CD4-positive, alpha-beta memory T cell (primary cell): ENCODE measurements around the gene RAC3. TPM values are rescaled to one million over a fixed set of nuclear protein-coding genes. Genes with fewer than 3 reads are reported as not detected.

Experiments used
- CTCF ChIA-PET: fragments of 350-600 bp; sonication (Branson Sonifier 250); formaldehyde crosslinking; loops from one replicate; lab custom pipeline; 2021; ENCODE audit warnings: inconsistent platforms; ENCODE audit not compliant: partially characterized antibody; lab: Charles Lee
- POLR2A ChIA-PET: fragments of 350-600 bp; sonication (Branson Sonifier 250); formaldehyde crosslinking; loops from one replicate; lab custom pipeline; 2021; ENCODE audit not compliant: partially characterized antibody; lab: Charles Lee
- DNase-seq, 5 donors: peaks; one replicate each; pipeline versions ENCODE4 v3.0.0 to v3.0.0-alpha.2; 2020 to 2022; ENCODE audit warnings: mixed read lengths in 1 of 5
- H3K27ac ChIP-seq: one replicate; pipeline ENCODE4 v1.7.0; 2013; ENCODE audit warnings: low read depth, low read length
- H3K27me3 ChIP-seq: 2 replicates; pipeline ENCODE4 v1.7.0; 2013; ENCODE audit warnings: mild to moderate bottlenecking, low read length, moderate library complexity; ENCODE audit not compliant: insufficient read depth
- H3K36me3 ChIP-seq: 2 replicates; pipeline ENCODE4 v1.7.0; 2013; ENCODE audit warnings: mild to moderate bottlenecking, low read length, moderate library complexity; ENCODE audit not compliant: insufficient read depth
- H3K4me1 ChIP-seq: 2 replicates; pipeline ENCODE4 v1.7.0; 2013; ENCODE audit warnings: mild to moderate bottlenecking, low read length, moderate library complexity; ENCODE audit not compliant: insufficient read depth
- H3K4me3 ChIP-seq, 2 donors: one replicate each; pipeline ENCODE4 v1.7.0; 2013; ENCODE audit warnings: low read length in 2 of 2, mild to moderate bottlenecking in 1 of 2
- H3K9me3 ChIP-seq, 2 donors: one replicate each; pipeline ENCODE4 v1.7.0; 2013; ENCODE audit warnings: low read length in 2 of 2, control low read depth in 1 of 2; ENCODE audit not compliant: control insufficient read depth in 1 of 2
- H3K27ac Mint-ChIP-seq, 7 donors: one replicate each; pipeline ENCODE4 v1.8.0; 2020 to 2021; ENCODE audit warnings: mixed read lengths in 7 of 7, mild to moderate bottlenecking in 6 of 7, inconsistent platforms in 3 of 7, moderate library complexity in 3 of 7
- H3K27me3 Mint-ChIP-seq, 2 donors: one replicate each; pipeline ENCODE4 v1.8.0; 2020 to 2021; ENCODE audit warnings: mixed read lengths in 2 of 2
- H3K36me3 Mint-ChIP-seq, 2 donors: one replicate each; pipeline ENCODE4 v1.8.0; 2020 to 2021; ENCODE audit warnings: mixed read lengths in 2 of 2, inconsistent platforms in 1 of 2, mild to moderate bottlenecking in 1 of 2
- H3K4me1 Mint-ChIP-seq, 4 donors: one replicate each; pipeline ENCODE4 v1.8.0; 2020 to 2021; ENCODE audit warnings: mixed read lengths in 4 of 4, mild to moderate bottlenecking in 1 of 4
- H3K4me3 Mint-ChIP-seq, 8 donors: one replicate each; pipeline ENCODE4 v1.8.0; 2020 to 2021; ENCODE audit warnings: mixed read lengths in 8 of 8, mild to moderate bottlenecking in 7 of 8, moderate library complexity in 6 of 8, inconsistent platforms in 3 of 8
- H3K9me3 Mint-ChIP-seq, 8 donors: one replicate each; pipeline ENCODE4 v1.8.0; 2020 to 2021; ENCODE audit warnings: mixed read lengths in 8 of 8, mild to moderate bottlenecking in 5 of 8, inconsistent platforms in 3 of 8, moderate library complexity in 1 of 8
- intact Hi-C: fragments of 100-400 bp; cut with micrococcal nuclease; formaldehyde crosslinking; loops from one replicate; pipeline ENCODE4 v1.15.1; 2023
- polyA plus RNA-seq, 2 donors: library from polyadenylated mRNA; unstranded; fragments of 300-500 nt; fragmentation: Illumina TruSeq; gene quantifications; one replicate each; pipeline ENCODE4 v1.2.3, GENCODE V29; 2021
- total RNA-seq, 2 experiments: library from RNA; stranded (reverse); gene quantifications; one replicate each; pipeline ENCODE4 v1.2.3, GENCODE V29; 2021

RAC3 gene
- total and polyA plus RNA-seq, 4 experiments from 2014 or later, result 0.44 to 2.3 (median 0.86) TPM; not detected in 1

GRCh38 chr17:82041144-82041814 is 9.8 kb downstream of the RAC3 start:
- Histone ChIP-seq H3K27ac (no peak overlapping the region), H3K4me1 (peaks cover 11% of the 10 kb centered on the region), H3K36me3 (no peaks in the 10 kb centered on the region), H3K27me3 (no peaks in the 10 kb centered on the region), H3K4me3 (no peak overlapping the region), H3K9me3 (no peaks in the 10 kb centered on the region)
- Mint-ChIP-seq H3K4me1 (peaks cover 9 to 22% (median 12%) of the 10 kb centered on the region in 4 donors), H3K4me3 (no peak overlapping the region), H3K9me3 (no peaks in the 10 kb centered on the region), H3K36me3 (peaks cover 0 to 1% of the 10 kb centered on the region in 2 donors), H3K27me3 (no peaks in the 10 kb centered on the region), H3K27ac (no peak overlapping the region)
- ChIA-PET POLR2A (no interaction called here), CTCF (interaction anchor here (1.3 kb wide), 1 partner anchor 82 kb away, joined by 3 read pairs; no protein-coding TSS in a partner anchor)
- intact Hi-C loops, result no loop called here
- no peak for DNase-seq

DNA sequence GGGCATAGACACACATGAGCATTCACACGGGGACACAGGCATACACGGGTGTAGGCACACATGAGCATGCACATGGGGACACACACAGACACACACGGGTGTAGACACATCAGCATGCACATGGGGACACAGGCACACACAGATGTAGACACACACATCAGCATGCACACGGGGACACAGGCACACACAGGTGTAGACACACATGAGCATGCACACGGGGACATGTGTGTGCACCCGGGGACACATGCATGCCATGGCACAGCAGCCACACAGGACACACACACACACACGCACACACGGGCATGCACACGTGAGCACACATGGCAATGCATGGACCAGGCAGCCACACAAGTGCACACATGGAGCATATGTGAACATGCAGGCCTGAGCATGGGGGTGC is 11.2 kb downstream of the RAC3 start:
- H3K36me3 Mint-ChIP-seq, result peaks cover 3 to 7% of the 10 kb centered on the region in 2 donors
- no peak overlapping the region for H3K27ac Mint-ChIP-seq
- H3K4me3 Mint-ChIP-seq, result no peak overlapping the region
- DNase-seq, result no peak
- H3K9me3 Mint-ChIP-seq, result no peaks in the 10 kb centered on the region
- no peak overlapping the region for H3K4me3 ChIP-seq
- intact Hi-C loops, result no loop called here
- peaks cover 5% of the 10 kb centered on the region for H3K4me1 ChIP-seq
- no peak overlapping the region for H3K27ac ChIP-seq
- no peaks in the 10 kb centered on the region for H3K36me3 ChIP-seq
- peaks cover 7 to 14% (median 11%) of the 10 kb centered on the region in 4 donors for H3K4me1 Mint-ChIP-seq
- ChIA-PET POLR2A (interaction anchor here (1.4 kb wide), 1 partner anchor 23 kb away, joined by 5 read pairs; the partner anchor contains the start of gene DUS1L), CTCF (no interaction called here)
- no peaks in the 10 kb centered on the region for H3K27me3 Mint-ChIP-seq
- no peaks in the 10 kb centered on the region for H3K27me3 ChIP-seq
- H3K9me3 ChIP-seq, result no peaks in the 10 kb centered on the region

DNA sequence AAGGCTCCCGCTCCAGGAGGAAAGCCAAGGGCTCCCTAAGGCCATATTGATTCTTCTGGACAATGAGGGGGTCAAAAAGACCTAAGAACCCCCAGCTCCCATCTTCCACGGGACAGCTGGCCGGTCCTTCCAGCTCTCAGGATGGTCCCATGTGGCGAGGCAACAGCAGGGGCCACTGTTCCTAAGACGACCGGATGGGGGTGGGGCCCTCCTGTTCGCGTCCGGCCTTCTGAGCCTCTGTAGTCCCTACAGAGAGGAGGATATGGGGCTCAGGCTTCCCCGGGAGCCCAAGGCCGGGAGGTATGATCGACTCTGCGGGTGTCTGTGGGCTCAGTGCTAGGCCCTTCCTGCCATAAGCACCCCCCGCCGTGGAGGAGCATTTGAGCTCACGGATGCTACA is 12.0 kb downstream of the RAC3 start:
- Mint-ChIP-seq H3K9me3 (no peaks in the 10 kb centered on the region), H3K27me3 (no peaks in the 10 kb centered on the region), H3K4me1 (peaks cover 3 to 10% (median 7%) of the 10 kb centered on the region in 4 donors), H3K36me3 (peaks cover 3 to 9% of the 10 kb centered on the region in 2 donors), H3K4me3 (no peak overlapping the region), H3K27ac (no peak overlapping the region)
- CTCF ChIA-PET, result interaction anchor here (1.1 kb wide), 1 partner anchor 8 kb away, joined by 3 read pairs; no protein-coding TSS in a partner anchor
- intact Hi-C loops, result no loop called here
- POLR2A ChIA-PET, result interaction anchor here (1.4 kb wide), 1 partner anchor 22 kb away, joined by 5 read pairs; the partner anchor contains the start of gene DUS1L
- Histone ChIP-seq H3K4me3 (no peak overlapping the region), H3K27me3 (no peaks in the 10 kb centered on the region), H3K9me3 (no peaks in the 10 kb centered on the region), H3K4me1 (no peaks in the 10 kb centered on the region), H3K36me3 (no peaks in the 10 kb centered on the region), H3K27ac (no peak overlapping the region)
- no peak for DNase-seq

- H3K9me3 ChIP-seq, result no peaks in the 10 kb centered on the region
- ChIA-PET CTCF (no interaction called here), POLR2A (no interaction called here)
- H3K27me3 Mint-ChIP-seq, result no peaks in the 10 kb centered on the region
- intact Hi-C loops, result no loop called here
- peaks cover 3 to 11% of the 10 kb centered on the region in 2 donors for H3K36me3 Mint-ChIP-seq
- H3K4me1 ChIP-seq, result peaks cover 12% of the 10 kb centered on the region
- no peak overlapping the region for H3K27ac Mint-ChIP-seq
- no peak overlapping the region for H3K27ac ChIP-seq
- no peak for DNase-seq
- H3K4me1 Mint-ChIP-seq, result peaks cover 2 to 14% (median 6%) of the 10 kb centered on the region in 4 donors
- no peak overlapping the region for H3K4me3 ChIP-seq
- no peak overlapping the region for H3K4me3 Mint-ChIP-seq
- H3K27me3 ChIP-seq, result no peaks in the 10 kb centered on the region
- H3K9me3 Mint-ChIP-seq, result no peaks in the 10 kb centered on the region
- H3K36me3 ChIP-seq, result no peaks in the 10 kb centered on the region
Measured at GRCh38 chr17:82045936-82046484, 14.5 kb downstream of the RAC3 start.

- Histone ChIP-seq H3K4me1 (peaks cover 12% of the 10 kb centered on the region), H3K27me3 (no peaks in the 10 kb centered on the region), H3K4me3 (no peak overlapping the region), H3K27ac (no peak overlapping the region), H3K36me3 (no peaks in the 10 kb centered on the region), H3K9me3 (no peaks in the 10 kb centered on the region)
- H3K27ac Mint-ChIP-seq, result no peak overlapping the region
- no peaks in the 10 kb centered on the region for H3K9me3 Mint-ChIP-seq
- POLR2A ChIA-PET, result no interaction called here
- CTCF ChIA-PET, result no interaction called here
- no peak for DNase-seq
- H3K4me1 Mint-ChIP-seq, result peaks cover 2 to 14% (median 6%) of the 10 kb centered on the region in 4 donors
- peak overlapping the region in 1 of 8 donors; percentile 57 for H3K4me3 Mint-ChIP-seq
- intact Hi-C loops, result no loop called here
- peaks cover 3 to 11% of the 10 kb centered on the region in 2 donors for H3K36me3 Mint-ChIP-seq
- no peaks in the 10 kb centered on the region for H3K27me3 Mint-ChIP-seq
Measured at GRCh38 chr17:82046903-82047302, 15.4 kb downstream of the RAC3 start.

- Histone ChIP-seq H3K36me3 (no peaks in the 10 kb centered on the region), H3K9me3 (no peaks in the 10 kb centered on the region), H3K27ac (no peak overlapping the region), H3K4me3 (no peak overlapping the region), H3K4me1 (peaks cover 14% of the 10 kb centered on the region), H3K27me3 (no peaks in the 10 kb centered on the region)
- ChIA-PET CTCF (no interaction called here), POLR2A (no interaction called here)
- Mint-ChIP-seq H3K27me3 (no peaks in the 10 kb centered on the region), H3K36me3 (peaks cover 3 to 11% of the 10 kb centered on the region in 2 donors), H3K9me3 (peaks cover 0 to 2% (median 0%) of the 10 kb centered on the region in 8 donors), H3K4me3 (peak overlapping the region in 3 of 8 donors; percentile 50 to 59 (median 52)), H3K4me1 (peaks cover 2 to 14% (median 6%) of the 10 kb centered on the region in 4 donors), H3K27ac (peak overlapping the region in 3 of 7 donors; percentile 23 to 54 (median 29))
- DNase-seq, result no peak
- intact Hi-C loops, result no loop called here
Measured at GRCh38 chr17:82047379-82047778, 15.9 kb downstream of the RAC3 start.

GRCh38 chr17:82047914-82048570 is 16.6 kb downstream of the RAC3 start:
- no peaks in the 10 kb centered on the region for H3K36me3 ChIP-seq
- no peaks in the 10 kb centered on the region for H3K27me3 ChIP-seq
- H3K4me3 ChIP-seq, result no peak overlapping the region
- Mint-ChIP-seq H3K4me3 (peak overlapping the region in 3 of 8 donors; percentile 50 to 59 (median 52)), H3K36me3 (peaks cover 3 to 11% of the 10 kb centered on the region in 2 donors), H3K27me3 (no peaks in the 10 kb centered on the region), H3K4me1 (peaks cover 2 to 14% (median 9%) of the 10 kb centered on the region in 4 donors), H3K27ac (peak overlapping the region in 1 of 7 donors; percentile 54), H3K9me3 (peaks cover 0 to 2% (median 0%) of the 10 kb centered on the region in 8 donors)
- no peaks in the 10 kb centered on the region for H3K9me3 ChIP-seq
- H3K4me1 ChIP-seq, result peaks cover 20% of the 10 kb centered on the region
- intact Hi-C loops, result no loop called here
- CTCF ChIA-PET, result no interaction called here
- H3K27ac ChIP-seq, result no peak overlapping the region
- POLR2A ChIA-PET, result no interaction called here
- DNase-seq, result no peak
